Osteoblast (primary cell): ENCODE measurements around the gene BOD1. TPM values are rescaled to one million over a fixed set of nuclear protein-coding genes. Genes with fewer than 3 reads are reported as not detected.
"Not testable (repeated sequence)": the region's sequence is repeated elsewhere in the genome, so short reads cannot be mapped to it uniquely, and the experiment has no call there.

ENCODE experiments used
- DNase-seq: peaks from one replicate; pipeline ENCODE4 v3.0.0; 2011; ENCODE audit warnings: low spot score, mixed read lengths; ENCODE audit not compliant: insufficient read length; ENCODE audit errors: missing footprints
- H2AFZ ChIP-seq: 2 replicates; pipeline ENCODE4 v1.6.0; 2011; ENCODE audit warnings: mild to moderate bottlenecking, low read length
- H3K27ac ChIP-seq: 2 replicates; pipeline ENCODE4 v1.5.1; 2011; ENCODE audit warnings: mild to moderate bottlenecking, low read depth, low read length, moderate library complexity
- H3K27me3 ChIP-seq: 2 replicates; pipeline ENCODE4 v1.6.0; 2012; ENCODE audit warnings: mild to moderate bottlenecking, control low read depth, inconsistent platforms, low read length, moderate library complexity; ENCODE audit not compliant: insufficient read depth
- H3K36me3 ChIP-seq: 2 replicates; pipeline ENCODE4 v1.5.1; 2011; ENCODE audit warnings: mild to moderate bottlenecking, low read length, control low read depth, moderate library complexity; ENCODE audit not compliant: insufficient read depth
- H3K4me1 ChIP-seq: 2 replicates; pipeline ENCODE4 v1.5.1; 2011; ENCODE audit warnings: mild to moderate bottlenecking, low read length, control low read depth, moderate library complexity; ENCODE audit not compliant: insufficient read depth
- H3K4me2 ChIP-seq: 2 replicates; pipeline ENCODE4 v1.6.0; 2011; ENCODE audit warnings: mild to moderate bottlenecking, low read length; ENCODE audit not compliant: insufficient read depth
- H3K4me3 ChIP-seq: fragments of 200-600 bp; sonication (generic); 3 replicates; pipeline ENCODE4 v1.5.1; 2012; ENCODE audit warnings: mild to moderate bottlenecking, low read length, inconsistent platforms; ENCODE audit not compliant: insufficient read depth
- H3K79me2 ChIP-seq: 2 replicates; pipeline ENCODE4 v1.6.0; 2012; ENCODE audit warnings: mild to moderate bottlenecking, low read length, control low read depth, inconsistent platforms; ENCODE audit not compliant: insufficient read depth
- H3K9me3 ChIP-seq: 2 replicates; pipeline ENCODE4 v1.5.1; 2011; ENCODE audit warnings: low read depth, low read length, control low read depth
- H4K20me1 ChIP-seq: 2 replicates; pipeline ENCODE4 v1.6.0; 2012; ENCODE audit warnings: mild to moderate bottlenecking, low read length, control low read depth; ENCODE audit not compliant: insufficient read depth
- CTCF ChIP-seq: IDR thresholded peaks from 2 replicates; pipeline ENCODE4 v1.5.1; 2011; ENCODE audit warnings: mild to moderate bottlenecking, low read depth, low read length, moderate library complexity; ENCODE audit errors: extremely low read depth
- total RNA-seq: library from RNA; depleted of rRNA; stranded (reverse); fragments of >200 nt; gene quantifications from 2 replicates; pipeline ENCODE4 v1.2.3, GENCODE V29; 2012

Gene BOD1
- total RNA-seq, 1 donor: 90.5 TPM

- no peak for TF ChIP-seq CTCF
These were observed 25.9 kb downstream of the BOD1 start for GRCh38 chr5:173590436-173591055.

GRCh38 chr5:173586133-173586532 lies 30.3 kb downstream of the BOD1 start:
- not testable (repeated sequence) for H4K20me1 ChIP-seq, H3K4me3 ChIP-seq, H3K27me3 ChIP-seq, H3K36me3 ChIP-seq, H3K79me2 ChIP-seq, H3K27ac ChIP-seq, H3K9me3 ChIP-seq, DNase-seq, H3K4me2 ChIP-seq, H2AFZ ChIP-seq
- peaks cover 20% of the 10 kb centered on the region for H3K4me1 ChIP-seq

More at GRCh38 chr5:173590436-173591055, 25.9 kb downstream of the BOD1 start:
- Histone ChIP-seq H3K27ac (no peak overlapping the region), H3K79me2 (no peaks in the 10 kb centered on the region), H4K20me1 (no peaks in the 10 kb centered on the region), H3K9me3 (peaks cover 7% of the 10 kb centered on the region), H3K4me1 (peaks cover 25% of the 10 kb centered on the region), H3K27me3 (no peaks in the 10 kb centered on the region), H3K4me3 (peak overlapping the region; percentile 55), H3K4me2 (peak overlapping the region; percentile 66), H2AFZ (peak overlapping the region; percentile 43), H3K36me3 (no peaks in the 10 kb centered on the region)
- DNase-seq: no peak

- no peak for TF ChIP-seq CTCF
- Histone ChIP-seq H3K36me3 (no peaks in the 10 kb centered on the region), H3K4me2 (no peak overlapping the region), H4K20me1 (no peaks in the 10 kb centered on the region), H3K9me3 (peaks cover 7% of the 10 kb centered on the region), H3K4me1 (peaks cover 11% of the 10 kb centered on the region), H3K4me3 (no peak overlapping the region), H2AFZ (no peak overlapping the region), H3K79me2 (no peaks in the 10 kb centered on the region), H3K27ac (no peak overlapping the region), H3K27me3 (no peaks in the 10 kb centered on the region)
- DNase-seq: no peak
These were observed 33.1 kb downstream of the BOD1 start for GRCh38 chr5:173583346-173583745.

GRCh38 chr5:173582216-173583111 lies 34.0 kb downstream of the BOD1 start:
- Histone ChIP-seq H3K36me3 (no peaks in the 10 kb centered on the region), H4K20me1 (no peaks in the 10 kb centered on the region), H3K27me3 (no peaks in the 10 kb centered on the region), H2AFZ (no peak overlapping the region), H3K4me3 (no peak overlapping the region), H3K9me3 (peaks cover 7% of the 10 kb centered on the region), H3K27ac (peak overlapping the region; percentile 21), H3K4me2 (no peak overlapping the region), H3K4me1 (peaks cover 11% of the 10 kb centered on the region), H3K79me2 (no peaks in the 10 kb centered on the region)
- no peak for TF ChIP-seq CTCF
- DNase-seq: no peak
